Measurements from ENCODE around the gene GUCA2A.

DNA sequence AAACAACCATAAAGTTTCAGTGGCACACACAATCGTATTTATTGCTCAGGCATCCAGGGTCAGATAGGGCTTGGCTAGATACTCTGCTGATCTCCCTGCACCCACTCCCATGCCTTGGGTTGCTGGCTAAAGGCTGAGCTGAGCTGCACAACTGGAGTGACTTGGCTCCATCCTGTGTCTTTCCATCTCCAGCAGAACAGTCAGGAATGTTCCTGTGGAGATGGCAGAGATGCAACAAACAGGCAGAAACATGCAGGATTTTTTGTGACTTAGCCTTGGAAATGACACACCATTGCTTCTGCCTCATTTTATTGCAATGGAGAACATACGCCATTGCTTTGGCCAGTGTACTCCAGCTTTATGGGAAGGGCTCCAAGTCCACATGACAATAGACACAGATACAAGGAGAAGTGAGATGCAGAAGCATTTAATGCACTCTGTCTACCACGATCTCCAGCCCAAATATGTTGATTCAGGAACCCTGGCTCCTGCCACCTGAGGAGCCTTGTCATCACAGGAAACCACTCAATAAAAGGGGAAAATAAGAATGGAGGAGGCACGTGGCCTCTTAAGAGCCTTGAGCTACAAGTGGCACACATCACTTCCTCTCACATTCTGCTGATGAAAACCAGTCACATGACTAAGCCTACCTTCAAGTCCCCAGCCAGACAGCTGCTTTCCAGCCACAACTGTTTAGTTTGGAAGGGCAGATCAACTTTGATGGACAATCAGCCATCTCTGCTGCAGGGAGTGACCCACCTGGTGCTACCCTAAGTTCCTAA, 21.5 kb downstream of the GUCA2A start:
- TF ChIP-seq, protein P1, sequence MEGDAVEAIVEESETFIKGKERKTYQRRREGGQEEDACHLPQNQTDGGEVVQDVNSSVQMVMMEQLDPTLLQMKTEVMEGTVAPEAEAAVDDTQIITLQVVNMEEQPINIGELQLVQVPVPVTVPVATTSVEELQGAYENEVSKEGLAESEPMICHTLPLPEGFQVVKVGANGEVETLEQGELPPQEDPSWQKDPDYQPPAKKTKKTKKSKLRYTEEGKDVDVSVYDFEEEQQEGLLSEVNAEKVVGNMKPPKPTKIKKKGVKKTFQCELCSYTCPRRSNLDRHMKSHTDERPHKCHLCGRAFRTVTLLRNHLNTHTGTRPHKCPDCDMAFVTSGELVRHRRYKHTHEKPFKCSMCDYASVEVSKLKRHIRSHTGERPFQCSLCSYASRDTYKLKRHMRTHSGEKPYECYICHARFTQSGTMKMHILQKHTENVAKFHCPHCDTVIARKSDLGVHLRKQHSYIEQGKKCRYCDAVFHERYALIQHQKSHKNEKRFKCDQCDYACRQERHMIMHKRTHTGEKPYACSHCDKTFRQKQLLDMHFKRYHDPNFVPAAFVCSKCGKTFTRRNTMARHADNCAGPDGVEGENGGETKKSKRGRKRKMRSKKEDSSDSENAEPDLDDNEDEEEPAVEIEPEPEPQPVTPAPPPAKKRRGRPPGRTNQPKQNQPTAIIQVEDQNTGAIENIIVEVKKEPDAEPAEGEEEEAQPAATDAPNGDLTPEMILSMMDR (IDR thresholded peaks at IDR 0.05; ENCODE audit: low read depth, low read length, poor library complexity, severe bottlenecking): no peak
- no peak for TF ChIP-seq EZH2phosphoT487 (IDR thresholded peaks at IDR 0.05; ENCODE audit: borderline replicate concordance, low read length)
